HCT116 (cell line): ENCODE results near the gene PRKAR2A. TPM values are rescaled to one million over a fixed set of nuclear protein-coding genes. Genes with fewer than 3 reads are reported as not detected.
"Not testable (repeated sequence)": the region's sequence is repeated elsewhere in the genome, so short reads cannot be mapped to it uniquely, and the experiment has no call there.

Experiments used
- ATAC-seq: fragments of 200-7000 bp; cut with Tn5 transposase; 2 replicates; pipeline ENCODE4 v1.9.1; 2020; ENCODE audit warnings: mild to moderate bottlenecking, moderate library complexity
- BruUV-seq: library from RNA; stranded (reverse); fragments of 400-500 nt; replicated peaks from 2 replicates; lab custom pipeline; 2021; lab: Mats Ljungman, UMichigan
- CTCF ChIA-PET: fragments of 300-600 bp; sonication (Branson Sonifier 250); formaldehyde crosslinking; loops from one replicate; lab custom pipeline; 2021; ENCODE audit warnings: antibody characterized with exemption; lab: Charles Lee
- POLR2A ChIA-PET: fragments of 300-600, 350-600 bp; sonication (Branson Sonifier 250); formaldehyde crosslinking; loops from one replicate; lab custom pipeline; 2021; ENCODE audit warnings: antibody characterized with exemption; lab: Charles Lee
- RAD21 ChIA-PET, 2 experiments: fragments of 300-600 bp; sonication (Branson Sonifier 250); formaldehyde crosslinking; loops; one replicate each; lab custom pipeline; 2023; ENCODE audit warnings: low total read pairs in 2 of 2; ENCODE audit not compliant: uncharacterized antibody in 2 of 2, unreplicated experiment in 2 of 2, low non-redundant PET in 1 of 2; lab: Charles Lee
- DNase-seq: peaks from one replicate; pipeline ENCODE4 v3.0.0-alpha.2; 2010; ENCODE audit warnings: low read depth, low spot score
- H2AFZ ChIP-seq: fragments of 200-600 bp; shearing (Covaris generic), sonication (generic); 2 replicates; pipeline ENCODE4 v1.6.1; 2017; ENCODE audit warnings: low read depth, mixed run types, mixed read lengths, antibody characterized with exemption, low read length; ENCODE audit not compliant: poor library complexity, severe bottlenecking
- H3K27ac ChIP-seq: 2 replicates; pipeline ENCODE4 v1.5.1; 2012; ENCODE audit warnings: low read depth, low read length
- H3K27me3 ChIP-seq: fragments of 200-600 bp; sonication (generic); 2 replicates; pipeline ENCODE4 v1.6.1; 2016; ENCODE audit warnings: mixed run types, low read length, mixed read lengths; ENCODE audit not compliant: insufficient read depth
- H3K36me3 ChIP-seq, 2 experiments: fragments of 200-500 bp in 1 of 2; fragments of 200-600 bp in 1 of 2; sonication (Bioruptor generic) in 1 of 2; sonication (generic) in 1 of 2; 2 replicates each; pipeline versions ENCODE4 v1.5.1 to v1.6.1; 2014 to 2016; ENCODE audit warnings: low read length in 2 of 2, inconsistent platforms in 1 of 2, mixed read lengths in 1 of 2, mixed run types in 1 of 2; ENCODE audit not compliant: insufficient read depth in 2 of 2, control insufficient read depth in 1 of 2
- H3K4me1 ChIP-seq, 2 experiments: fragments of 200-600 bp in 1 of 2; sonication (generic) in 1 of 2; 2 replicates each; pipeline versions ENCODE4 v1.5.1 to v1.6.1; 2012 to 2017; ENCODE audit warnings: low read length in 2 of 2, inconsistent platforms in 1 of 2, mild to moderate bottlenecking in 1 of 2, mixed read lengths in 1 of 2, mixed run types in 1 of 2, moderate library complexity in 1 of 2; ENCODE audit not compliant: insufficient read depth in 2 of 2, control insufficient read depth in 1 of 2
- H3K4me2 ChIP-seq: fragments of 200-600 bp; sonication (generic); 2 replicates; pipeline ENCODE4 v1.6.1; 2017; ENCODE audit warnings: mixed run types, low read length, mixed read lengths
- H3K4me3 ChIP-seq, 2 experiments: fragments of 200-600 bp in 1 of 2; sonication (generic) in 1 of 2; replicated peaks in 1 of 2; 2 replicates each; pipeline ENCODE4 v1.5.1; 2011 to 2016; ENCODE audit warnings: low read length in 2 of 2, control low read depth in 1 of 2, low read depth in 1 of 2, mild to moderate bottlenecking in 1 of 2, mixed read lengths in 1 of 2, mixed run types in 1 of 2
- H3K79me2 ChIP-seq: fragments of 200-600 bp; sonication (generic); 2 replicates; pipeline ENCODE4 v1.6.1; 2017; ENCODE audit warnings: mild to moderate bottlenecking, mixed run types, low read length, moderate library complexity, mixed read lengths; ENCODE audit not compliant: insufficient read depth
- H3K9ac ChIP-seq: fragments of 200-600 bp; sonication (generic); 2 replicates; pipeline ENCODE4 v1.6.1; 2016; ENCODE audit warnings: low read length, mixed read lengths
- H3K9me2 ChIP-seq: fragments of 200-600 bp; sonication (generic), shearing (Covaris generic); 2 replicates; pipeline ENCODE4 v1.6.1; 2017; ENCODE audit warnings: mixed run types, mild to moderate bottlenecking, moderate library complexity; ENCODE audit not compliant: insufficient read depth
- H3K9me3 ChIP-seq, 2 experiments: fragments of 200-500 bp in 1 of 2; fragments of 200-600 bp in 1 of 2; sonication (Bioruptor generic) in 1 of 2; sonication (generic) in 1 of 2; 2 replicates each; pipeline ENCODE4 v1.6.1; 2014 to 2017; ENCODE audit warnings: low read length in 2 of 2, mixed read lengths in 2 of 2, inconsistent platforms in 1 of 2, low read depth in 1 of 2, mild to moderate bottlenecking in 1 of 2, mixed run types in 1 of 2, moderate library complexity in 1 of 2; ENCODE audit not compliant: control insufficient read depth in 1 of 2, insufficient read depth in 1 of 2
- H4K20me1 ChIP-seq: fragments of 200-600 bp; sonication (generic), shearing (Covaris generic); 2 replicates; pipeline ENCODE4 v1.6.1; 2017; ENCODE audit warnings: mixed run types, mild to moderate bottlenecking, moderate library complexity; ENCODE audit not compliant: insufficient read depth
- CEBPB ChIP-seq: IDR thresholded peaks from 2 replicates; pipeline ENCODE4 v1.6.1; 2012; ENCODE audit warnings: low read depth
- RAD21 ChIP-seq: IDR thresholded peaks from 2 replicates; pipeline ENCODE4 v1.6.1; 2012; ENCODE audit warnings: low read depth, mild to moderate bottlenecking
- SP1 ChIP-seq: IDR thresholded peaks from 2 replicates; pipeline ENCODE4 v1.6.1; 2012; ENCODE audit warnings: low read depth
- YY1 ChIP-seq: IDR thresholded peaks from 2 replicates; pipeline ENCODE4 v1.6.1; 2011; ENCODE audit warnings: low read length, low read depth, moderate library complexity, mild to moderate bottlenecking; ENCODE audit not compliant: insufficient replicate concordance; ENCODE audit errors: extremely low read depth
- ZFX ChIP-seq: fragments of 450-650 bp; IDR thresholded peaks from 2 replicates; pipeline ENCODE4 v1.6.1; 2017
- intact Hi-C: fragments of 100-400 bp; cut with micrococcal nuclease; formaldehyde crosslinking; loops from 2 replicates; pipeline ENCODE4 v1.10.0; 2022
- total RNA-seq: library from RNA; stranded (reverse); gene quantifications from one replicate; pipeline ENCODE4 v1.2.1, GENCODE V29; 2021; ENCODE audit not compliant: unreplicated experiment

The PRKAR2A gene
- total RNA-seq, 1 experiment from 2014 or later: 63.3 TPM

DNA sequence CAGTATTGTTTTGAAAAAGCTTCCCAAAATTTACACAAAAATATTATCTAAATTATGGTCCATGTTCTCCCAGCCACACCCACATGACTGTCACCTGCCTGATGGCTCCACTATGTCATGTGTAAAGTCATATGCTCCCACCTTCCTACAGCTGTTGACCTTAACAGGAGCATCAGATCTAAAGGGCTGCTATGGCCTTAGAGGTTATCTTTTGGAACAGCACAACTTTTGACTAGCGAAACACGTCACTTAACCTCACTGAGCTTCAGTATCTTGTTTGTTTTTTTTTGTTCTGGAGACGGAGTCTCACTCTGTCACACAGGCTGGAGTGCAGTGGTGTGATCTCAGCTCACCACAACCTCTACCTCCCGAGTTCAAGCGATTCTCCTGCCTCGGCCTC, 64.4 kb downstream of the PRKAR2A start:
- no peak for TF ChIP-seq CEBPB
- H4K20me1 ChIP-seq: no peaks in the 10 kb centered on the region
- H3K9ac ChIP-seq: no peak overlapping the region
- H3K27ac ChIP-seq: no peak overlapping the region
- intact Hi-C loops: no loop called here
- no peaks in the 10 kb centered on the region for H3K79me2 ChIP-seq
- ChIA-PET CTCF (interaction anchor here (1.2 to 1.4 kb wide), 2 partner anchors 18 to 43 kb away, joined by 3 to 4 read pairs; no protein-coding TSS in a partner anchor), POLR2A (no interaction called here), RAD21 (no interaction called here)
- no peaks in the 10 kb centered on the region for H3K4me1 ChIP-seq
- no peaks in the 10 kb centered on the region for H3K27me3 ChIP-seq
- no TSS peak for BruUV-seq
- peaks cover 0 to 3% of the 10 kb centered on the region in 2 experiments; a peak in 1 of 4 replicates for H3K36me3 ChIP-seq
- ATAC-seq (no peak), DNase-seq (no peak)
- H2AFZ ChIP-seq: no peak overlapping the region
- H3K9me2 ChIP-seq: no peaks in the 10 kb centered on the region
- H3K9me3 ChIP-seq: no peaks in the 10 kb centered on the region
- H3K4me3 ChIP-seq: no peak overlapping the region
- no peak overlapping the region for H3K4me2 ChIP-seq

DNA sequence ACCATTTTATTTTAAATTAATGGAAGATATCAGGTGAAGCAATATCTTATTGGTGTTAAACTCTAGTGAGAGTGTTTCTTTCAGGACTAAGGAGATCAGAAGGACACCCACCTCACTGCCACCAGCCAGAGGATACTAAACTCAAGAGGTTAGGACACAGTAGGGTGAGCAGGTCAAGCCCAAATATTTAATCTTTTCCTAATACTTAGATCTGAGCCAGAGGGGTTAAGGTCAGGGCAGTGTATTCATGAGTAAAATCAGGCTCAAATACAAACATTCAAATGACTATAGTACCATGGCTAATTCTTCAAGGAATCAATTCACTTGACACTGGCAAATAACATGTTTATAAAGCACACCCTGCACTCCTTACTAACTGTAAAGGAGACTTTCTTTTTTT, 65.6 kb downstream of the PRKAR2A start:
- ChIA-PET POLR2A (no interaction called here), CTCF (interaction anchor here (1.4 kb wide), 1 partner anchor 16 kb away, joined by 3 read pairs; no protein-coding TSS in a partner anchor), RAD21 (no interaction called here)
- Histone ChIP-seq H3K79me2 (no peaks in the 10 kb centered on the region), H2AFZ (no peak overlapping the region), H4K20me1 (no peaks in the 10 kb centered on the region), H3K27ac (no peak overlapping the region), H3K36me3 (peaks cover 0 to 3% of the 10 kb centered on the region in 2 experiments; a peak in 1 of 4 replicates), H3K9me2 (no peaks in the 10 kb centered on the region), H3K4me3 (no peak overlapping the region), H3K9ac (no peak overlapping the region), H3K4me1 (no peaks in the 10 kb centered on the region), H3K27me3 (no peaks in the 10 kb centered on the region), H3K4me2 (no peak overlapping the region), H3K9me3 (no peaks in the 10 kb centered on the region)
- intact Hi-C loops: no loop called here
- no peak for TF ChIP-seq RAD21
- TF ChIP-seq ZFX: no peak
- TF ChIP-seq YY1: no peak
- no peak for TF ChIP-seq SP1
- no TSS peak for BruUV-seq
- DNase-seq (no peak), ATAC-seq (no peak)

DNA sequence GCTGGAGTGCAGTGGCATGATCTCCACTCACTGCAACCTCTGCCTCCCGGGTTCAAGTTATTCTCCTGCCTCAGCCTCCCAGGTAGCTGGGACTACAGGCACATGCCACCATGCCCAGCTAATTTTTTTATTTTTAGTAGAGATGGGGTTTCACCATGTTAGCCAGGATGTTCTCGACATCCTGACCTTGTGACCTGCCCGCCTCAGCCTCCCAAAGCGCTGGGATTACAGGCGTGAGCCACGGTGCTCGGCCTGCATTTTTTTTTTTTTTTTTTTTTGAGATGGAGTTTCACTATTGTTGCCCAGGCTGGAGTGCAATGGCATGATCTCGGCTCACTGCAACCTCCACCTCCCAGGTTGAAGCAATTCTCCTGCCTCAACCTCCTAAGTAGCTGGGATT, 69.1 kb downstream of the PRKAR2A start:
- H3K9ac ChIP-seq, RAD21 ChIA-PET, CTCF ChIA-PET, H4K20me1 ChIP-seq, H3K9me2 ChIP-seq, H3K79me2 ChIP-seq, H3K27ac ChIP-seq, H3K9me3 ChIP-seq, H3K27me3 ChIP-seq, intact Hi-C loops, H3K36me3 ChIP-seq, H3K4me2 ChIP-seq, POLR2A ChIA-PET, H3K4me3 ChIP-seq, ATAC-seq, DNase-seq, H3K4me1 ChIP-seq, BruUV-seq, H2AFZ ChIP-seq: not testable (repeated sequence)
